AG09309 (cell line): ENCODE data around the gene TFAP2E.

ENCODE experiments used
- DNase-seq: peaks from one replicate; pipeline ENCODE4 v3.0.0-alpha.2; 2010; ENCODE audit warnings: low read depth
- H3K4me3 ChIP-seq: 2 replicates; pipeline ENCODE4 v1.5.1; 2011; ENCODE audit warnings: mild to moderate bottlenecking, low read depth, low read length, moderate library complexity; ENCODE audit not compliant: control insufficient read depth
- CTCF ChIP-seq: IDR thresholded peaks from 2 replicates; pipeline ENCODE4 v1.5.1; 2011; ENCODE audit warnings: mild to moderate bottlenecking, low read depth, low read length, inconsistent platforms; ENCODE audit not compliant: insufficient read depth, control insufficient read depth; ENCODE audit errors: missing control alignments

The TFAP2E gene

GRCh38 chr1:35594005-35594760 is 21.1 kb downstream of the TFAP2E start:
- TF ChIP-seq CTCF, result no peak
- no peak overlapping the region for H3K4me3 ChIP-seq
- no peak for DNase-seq

GRCh38 chr1:35595684-35596083 is 22.6 kb downstream of the TFAP2E start:
- no peak for DNase-seq
- no peak overlapping the region for H3K4me3 ChIP-seq
- TF ChIP-seq CTCF, result no peak

- DNase-seq, result no peak
Measured at GRCh38 chr1:35597870-35598269, 24.8 kb downstream of the TFAP2E start.

GRCh38 chr1:35598895-35599294 is 25.8 kb downstream of the TFAP2E start:
- no peak for DNase-seq
- TF ChIP-seq CTCF, result no peak
- H3K4me3 ChIP-seq, result no peak overlapping the region

More at GRCh38 chr1:35597870-35598269, 24.8 kb downstream of the TFAP2E start:
- no peak overlapping the region for H3K4me3 ChIP-seq
- no peak for TF ChIP-seq CTCF

GRCh38 chr1:35599411-35599810 is 26.3 kb downstream of the TFAP2E start:
- no peak for TF ChIP-seq CTCF
- no peak for DNase-seq
- no peak overlapping the region for H3K4me3 ChIP-seq

GRCh38 chr1:35600593-35600992 is 27.5 kb downstream of the TFAP2E start:
- TF ChIP-seq CTCF, result no peak
- no peak overlapping the region for H3K4me3 ChIP-seq
- DNase-seq, result no peak

- no peak overlapping the region for H3K4me3 ChIP-seq
- DNase-seq, result no peak
- TF ChIP-seq CTCF, result no peak
Measured at GRCh38 chr1:35603468-35603867, 30.4 kb downstream of the TFAP2E start.
